ENCODE data around the gene OR7A5.

Gene OR7A5

DNA sequence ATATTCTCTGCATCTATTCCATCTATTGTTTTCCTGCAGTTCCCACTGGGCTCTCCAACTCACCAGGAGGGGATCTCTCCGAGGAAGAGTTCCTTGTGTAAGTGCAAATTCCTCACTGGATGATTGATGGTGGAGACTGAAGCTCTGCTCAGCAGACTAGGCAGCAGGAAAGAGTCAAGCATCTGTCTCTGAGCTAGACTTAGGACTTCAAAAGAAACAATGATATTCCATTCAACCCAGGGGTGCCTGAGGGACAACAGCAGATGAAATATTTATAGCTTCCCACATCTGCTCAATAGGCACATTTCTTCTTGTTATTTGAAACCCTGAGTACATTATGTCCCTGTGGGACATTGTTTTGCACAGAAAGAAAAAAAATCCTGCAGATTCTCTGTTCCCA lies at the start of gene OR7A5, which contains the start of gene OR7C1:
OR7A5 (minus strand) TSS at position 175 of the 400 bp plus-strand sequence. CDS start 6,944 bp downstream, outside the sequence.
OR7C1 (minus strand) TSS at position 175 of the 400 bp plus-strand sequence. CDS start 35,049 bp downstream, outside the sequence.
- no peaks in the 10 kb centered on the region for H3K27me3 ChIP-seq (ENCODE audit: insufficient read depth, low read length)
- no peak within 1 kb of the TSS for H3K4me3 ChIP-seq (ENCODE audit: low read length)
- peaks cover 8% of the 10 kb centered on the region; the same call in 1 of the 2 replicates for H3K4me1 ChIP-seq (ENCODE audit: insufficient read depth, low read length)
- no peak within 1 kb of the TSS for H3K27ac ChIP-seq (ENCODE audit: low read length)
- H3K9ac ChIP-seq (ENCODE audit: low read depth, low read length): no peak within 1 kb of the TSS
- H3K36me3 ChIP-seq (ENCODE audit: insufficient read depth, low read depth, low read length): no peaks in the 10 kb centered on the region
- 0 out of 2 replicates have a peak, but pooled peaks cover 3% of the 10 kb centered on the region for H3K9me3 ChIP-seq (ENCODE audit: insufficient read depth, low read depth, low read length)

DNA sequence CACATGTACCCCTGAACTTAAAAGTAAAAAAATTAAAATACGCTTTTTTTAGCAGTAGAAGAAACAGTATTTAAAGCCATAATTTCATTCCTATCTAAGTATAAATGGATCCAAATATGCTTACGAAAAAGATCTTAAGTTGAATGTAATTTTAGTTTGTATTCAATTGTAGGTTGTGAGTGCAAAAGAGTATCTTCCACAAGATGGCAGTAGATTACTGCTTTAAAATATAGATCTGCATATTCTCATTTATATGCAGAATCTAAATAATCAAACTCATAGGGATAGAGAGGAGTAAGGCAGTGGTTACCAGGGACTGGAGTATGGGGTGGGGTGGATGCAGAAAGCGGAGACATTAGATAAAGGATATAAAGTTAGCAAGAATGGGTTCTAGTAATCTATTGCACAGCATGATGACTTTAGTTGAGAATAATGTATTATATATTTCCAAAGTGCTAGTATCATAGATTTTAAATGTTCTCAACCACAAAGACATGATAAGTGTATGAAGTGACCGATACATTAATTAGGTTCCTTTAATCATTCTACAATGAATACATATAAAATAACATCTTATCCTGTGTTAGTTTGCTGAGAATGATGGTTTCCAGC lies 36.7 kb upstream of the OR7A5 start:
- Histone ChIP-seq H3K4me1 (ENCODE audit: insufficient read depth, low read length) (no peaks in the 10 kb centered on the region), H3K27me3 (ENCODE audit: insufficient read depth, low read length) (no peaks in the 10 kb centered on the region), H3K4me3 (ENCODE audit: low read length) (no peak overlapping the region), H3K9me3 (ENCODE audit: insufficient read depth, low read depth, low read length) (peaks cover 12% of the 10 kb centered on the region), H3K27ac (ENCODE audit: low read length) (no peak overlapping the region), H3K36me3 (ENCODE audit: insufficient read depth, low read depth, low read length) (no peaks in the 10 kb centered on the region), H3K9ac (ENCODE audit: low read depth, low read length) (no peak overlapping the region)

DNA sequence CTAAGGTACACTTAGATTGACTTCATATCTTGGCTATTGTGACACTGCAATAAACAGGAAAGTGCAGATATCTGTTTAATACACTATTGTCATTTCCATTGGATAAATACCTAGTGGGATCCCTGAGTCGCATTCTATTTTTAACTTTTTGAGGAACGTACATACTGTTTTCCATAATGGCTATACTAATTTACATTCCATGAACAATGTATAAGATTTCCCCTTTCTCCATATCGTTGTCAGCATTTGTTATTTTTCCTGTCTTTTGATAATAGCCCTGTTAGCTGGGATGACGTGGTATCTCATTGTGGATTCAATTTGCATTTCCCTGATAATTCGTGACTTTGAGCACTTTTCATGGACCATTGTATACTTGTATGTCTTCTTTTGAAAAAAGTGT lies 33.5 kb upstream of the OR7A5 start:
- Histone ChIP-seq H3K27ac (ENCODE audit: low read length) (no peak overlapping the region), H3K4me1 (ENCODE audit: insufficient read depth, low read length) (no peaks in the 10 kb centered on the region), H3K9me3 (ENCODE audit: insufficient read depth, low read depth, low read length) (peaks cover 14% of the 10 kb centered on the region), H3K27me3 (ENCODE audit: insufficient read depth, low read length) (no peaks in the 10 kb centered on the region), H3K4me3 (ENCODE audit: low read length) (no peak overlapping the region), H3K9ac (ENCODE audit: low read depth, low read length) (no peak overlapping the region), H3K36me3 (ENCODE audit: insufficient read depth, low read depth, low read length) (no peaks in the 10 kb centered on the region)

DNA sequence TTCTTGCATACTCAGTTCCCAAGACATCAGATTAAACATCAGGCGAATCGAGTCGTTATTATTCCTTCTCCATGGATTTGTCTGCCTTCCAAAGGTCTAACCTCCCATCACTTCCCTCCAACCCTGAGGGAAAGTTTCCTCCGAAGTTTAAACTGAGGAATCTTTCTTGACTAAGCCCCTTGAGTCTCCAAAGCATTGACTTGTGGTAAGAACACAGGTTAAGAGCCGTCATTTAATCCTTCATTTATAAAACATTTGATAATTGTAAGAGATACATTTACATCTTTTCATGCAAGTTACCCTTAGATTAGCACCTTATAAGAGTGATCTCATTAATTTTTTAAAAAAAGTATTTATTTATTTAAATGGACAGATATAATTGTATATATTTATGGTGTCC lies 13.8 kb upstream of the OR7A5 start, which contains the start of gene OR7A10:
OR7A10 (minus strand) TSS at position 101 of the 400 bp plus-strand sequence. CDS start 7,045 bp downstream, outside the sequence.
- no peak within 1 kb of the TSS for H3K9ac ChIP-seq (ENCODE audit: low read depth, low read length)
- 0 out of 2 replicates have a peak, but pooled peaks cover 6% of the 10 kb centered on the region for H3K27me3 ChIP-seq (ENCODE audit: insufficient read depth, low read length)
- no peak within 1 kb of the TSS for H3K4me3 ChIP-seq (ENCODE audit: low read length)
- H3K9me3 ChIP-seq (ENCODE audit: insufficient read depth, low read depth, low read length): peaks cover 4% of the 10 kb centered on the region; the same call in 1 of the 2 replicates
- H3K27ac ChIP-seq (ENCODE audit: low read length): no peak within 1 kb of the TSS
- no peaks in the 10 kb centered on the region for H3K4me1 ChIP-seq (ENCODE audit: insufficient read depth, low read length)
- H3K36me3 ChIP-seq (ENCODE audit: insufficient read depth, low read depth, low read length): no peaks in the 10 kb centered on the region

DNA sequence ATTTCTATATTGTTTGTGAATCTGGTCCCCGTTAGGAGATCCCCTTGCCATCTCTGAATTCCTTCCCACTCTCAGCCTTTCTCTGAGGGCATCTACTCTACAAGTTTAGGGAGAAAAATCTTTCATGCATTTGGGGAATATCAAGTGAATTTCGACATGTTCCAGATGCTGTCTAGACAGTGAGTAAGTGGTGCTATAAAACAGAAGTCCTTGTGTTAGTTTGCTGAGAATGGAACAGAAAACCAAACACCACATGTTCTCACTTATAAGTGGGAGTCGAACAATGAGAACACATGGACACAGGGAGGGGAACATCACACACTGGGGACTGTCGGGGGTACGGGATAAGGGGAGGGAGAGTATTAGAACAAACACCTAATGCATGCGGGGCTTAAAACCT lies 8.6 kb upstream of the OR7A5 start:
- H3K27me3 ChIP-seq (ENCODE audit: insufficient read depth, low read length): 0 out of 2 replicates have a peak, but pooled peaks cover 5% of the 10 kb centered on the region
- H3K36me3 ChIP-seq (ENCODE audit: insufficient read depth, low read depth, low read length): no peaks in the 10 kb centered on the region
- H3K4me3 ChIP-seq (ENCODE audit: low read length): no peak overlapping the region
- H3K9ac ChIP-seq (ENCODE audit: low read depth, low read length): no peak overlapping the region
- H3K9me3 ChIP-seq (ENCODE audit: insufficient read depth, low read depth, low read length): peaks cover 8% of the 10 kb centered on the region; the same call in 1 of the 2 replicates
- H3K27ac ChIP-seq (ENCODE audit: low read length): no peak overlapping the region
- H3K4me1 ChIP-seq (ENCODE audit: insufficient read depth, low read length): no peaks in the 10 kb centered on the region

DNA sequence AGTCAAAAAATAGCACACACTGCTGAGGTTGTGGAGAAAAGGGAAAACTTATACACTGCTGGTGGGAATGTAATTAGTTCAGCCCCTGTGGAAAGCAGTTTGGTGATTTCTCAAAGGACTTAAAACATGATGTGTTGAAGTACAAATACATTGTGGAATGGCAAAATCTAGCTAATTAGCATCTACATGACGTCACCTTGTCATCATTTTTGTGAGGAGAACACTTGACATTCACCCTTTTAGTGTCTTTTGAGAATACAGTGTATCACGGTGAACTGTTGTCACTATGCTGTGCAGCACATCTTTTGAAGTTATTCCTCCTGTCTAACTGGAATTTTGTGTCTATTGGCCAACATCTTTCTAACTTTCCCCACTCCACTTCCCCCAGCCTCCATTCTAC lies 8.2 kb upstream of the OR7A5 start:
- Histone ChIP-seq H3K9me3 (ENCODE audit: insufficient read depth, low read depth, low read length) (peaks cover 8% of the 10 kb centered on the region; the same call in 1 of the 2 replicates), H3K27me3 (ENCODE audit: insufficient read depth, low read length) (0 out of 2 replicates have a peak, but pooled peaks cover 1% of the 10 kb centered on the region)

DNA sequence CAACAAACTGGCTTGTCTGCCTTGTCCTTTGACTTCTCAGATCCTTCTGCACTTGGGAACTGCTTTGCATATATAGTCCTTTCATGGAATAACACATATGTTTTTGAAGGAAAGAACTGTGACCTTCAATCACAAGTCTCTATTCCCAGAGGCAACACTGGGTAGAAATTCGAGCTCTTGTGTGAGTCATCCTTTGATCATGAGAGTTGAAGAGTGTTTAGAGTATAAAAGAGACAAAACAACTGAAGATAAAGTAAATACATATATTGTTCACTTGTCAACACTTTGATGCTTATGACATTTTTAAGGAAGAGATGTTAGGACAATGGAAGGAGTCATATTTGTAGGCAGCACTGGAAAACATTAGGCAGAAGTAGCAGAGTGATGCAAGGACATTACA lies 5.2 kb upstream of the OR7A5 start:
- no peak overlapping the region for H3K4me3 ChIP-seq (ENCODE audit: low read length)
- H3K4me1 ChIP-seq (ENCODE audit: insufficient read depth, low read length): peaks cover 2% of the 10 kb centered on the region; the same call in 1 of the 2 replicates
- H3K27me3 ChIP-seq (ENCODE audit: insufficient read depth, low read length): no peaks in the 10 kb centered on the region
- no peaks in the 10 kb centered on the region for H3K36me3 ChIP-seq (ENCODE audit: insufficient read depth, low read depth, low read length)
- H3K9me3 ChIP-seq (ENCODE audit: insufficient read depth, low read depth, low read length): peaks cover 8% of the 10 kb centered on the region; the same call in 1 of the 2 replicates
- no peak overlapping the region for H3K27ac ChIP-seq (ENCODE audit: low read length)
- no peak overlapping the region for H3K9ac ChIP-seq (ENCODE audit: low read depth, low read length)

More for the DNA sequence above, 8.2 kb upstream of the OR7A5 start:
- Histone ChIP-seq H3K27ac (ENCODE audit: low read length) (no peak overlapping the region), H3K36me3 (ENCODE audit: insufficient read depth, low read depth, low read length) (no peaks in the 10 kb centered on the region), H3K4me1 (ENCODE audit: insufficient read depth, low read length) (no peaks in the 10 kb centered on the region), H3K4me3 (ENCODE audit: low read length) (no peak overlapping the region), H3K9ac (ENCODE audit: low read depth, low read length) (no peak overlapping the region)

DNA sequence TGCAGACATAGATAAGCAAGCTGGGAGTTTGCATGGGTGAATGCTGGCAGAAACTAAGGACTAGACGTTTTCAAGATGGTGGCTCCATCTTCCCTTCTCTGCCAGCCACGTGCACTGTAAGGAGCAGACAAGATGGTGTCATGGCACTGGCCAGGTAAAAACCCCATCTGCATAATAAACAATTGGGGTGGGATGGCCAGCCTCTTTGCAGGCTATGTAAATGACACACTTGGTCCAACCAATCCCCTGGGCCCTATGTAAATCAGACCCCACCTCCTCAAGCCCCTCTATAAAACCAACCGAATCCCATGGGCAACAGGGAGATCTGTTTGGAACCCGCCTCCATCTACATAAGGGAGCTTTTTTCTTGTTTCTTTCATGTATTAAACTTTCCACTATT lies 2.4 kb upstream of the OR7A5 start:
- no peak overlapping the region for H3K4me3 ChIP-seq (ENCODE audit: low read length)
- no peak overlapping the region for H3K9ac ChIP-seq (ENCODE audit: low read depth, low read length)
- H3K27ac ChIP-seq (ENCODE audit: low read length): no peak overlapping the region
- H3K36me3 ChIP-seq (ENCODE audit: insufficient read depth, low read depth, low read length): no peaks in the 10 kb centered on the region
- H3K27me3 ChIP-seq (ENCODE audit: insufficient read depth, low read length): no peaks in the 10 kb centered on the region
- H3K9me3 ChIP-seq (ENCODE audit: insufficient read depth, low read depth, low read length): no peaks in the 10 kb centered on the region
- peaks cover 8% of the 10 kb centered on the region; the same call in 1 of the 2 replicates for H3K4me1 ChIP-seq (ENCODE audit: insufficient read depth, low read length)

DNA sequence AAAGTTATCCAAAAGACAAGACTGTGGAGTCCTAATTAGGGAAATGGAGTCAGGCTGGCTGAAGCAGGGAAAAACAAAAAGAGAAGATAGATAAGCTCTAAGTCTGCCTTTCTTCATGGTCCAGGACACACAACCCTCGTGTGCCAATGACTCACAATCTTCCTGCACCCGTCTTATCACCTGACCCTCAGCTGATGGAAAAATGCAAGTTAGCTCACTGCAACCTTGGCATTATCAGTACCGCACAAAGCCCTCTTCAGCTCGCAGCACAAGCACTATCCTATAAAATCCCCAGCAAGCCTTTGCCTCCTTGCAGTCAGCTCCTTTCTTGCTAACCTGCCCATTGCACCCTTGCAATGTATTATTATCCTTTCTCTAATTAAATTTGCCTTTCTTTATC lies 4.3 kb downstream of the OR7A5 start:
- Histone ChIP-seq H3K9me3 (ENCODE audit: insufficient read depth, low read depth, low read length) (0 out of 2 replicates have a peak, but pooled peaks cover 3% of the 10 kb centered on the region), H3K36me3 (ENCODE audit: insufficient read depth, low read depth, low read length) (no peaks in the 10 kb centered on the region), H3K27me3 (ENCODE audit: insufficient read depth, low read length) (no peaks in the 10 kb centered on the region; the same call in 1 of the 2 replicates), H3K9ac (ENCODE audit: low read depth, low read length) (no peak overlapping the region), H3K4me3 (ENCODE audit: low read length) (no peak overlapping the region), H3K27ac (ENCODE audit: low read length) (no peak overlapping the region), H3K4me1 (ENCODE audit: insufficient read depth, low read length) (peaks cover 8% of the 10 kb centered on the region; the same call in 1 of the 2 replicates)

DNA sequence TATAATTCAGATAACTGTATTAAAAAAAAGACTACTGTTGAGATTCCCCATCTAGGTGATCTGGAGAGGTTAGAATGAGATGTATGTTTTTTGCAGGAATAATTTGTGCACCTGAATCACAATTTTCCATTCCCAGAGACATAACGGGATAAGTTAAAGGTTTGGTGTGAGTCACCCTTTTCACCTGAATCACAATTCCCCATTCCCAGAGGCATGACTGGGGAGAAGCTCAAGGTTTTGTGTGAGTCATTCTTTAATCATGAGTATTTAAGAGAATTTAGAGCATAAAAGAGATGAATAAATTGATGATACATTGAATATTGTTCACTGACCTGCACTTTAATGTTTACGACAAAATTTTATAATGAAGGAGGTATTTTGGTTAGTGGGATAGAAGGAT lies 9.0 kb downstream of the OR7A5 start:
- Histone ChIP-seq H3K4me1 (ENCODE audit: insufficient read depth, low read length) (no peaks in the 10 kb centered on the region), H3K9ac (ENCODE audit: low read depth, low read length) (no peak overlapping the region), H3K27ac (ENCODE audit: low read length) (no peak overlapping the region), H3K4me3 (ENCODE audit: low read length) (no peak overlapping the region), H3K36me3 (ENCODE audit: insufficient read depth, low read depth, low read length) (no peaks in the 10 kb centered on the region), H3K9me3 (ENCODE audit: insufficient read depth, low read depth, low read length) (peaks cover 9% of the 10 kb centered on the region; the same call in 1 of the 2 replicates), H3K27me3 (ENCODE audit: insufficient read depth, low read length) (no peaks in the 10 kb centered on the region; the same call in 1 of the 2 replicates)

DNA sequence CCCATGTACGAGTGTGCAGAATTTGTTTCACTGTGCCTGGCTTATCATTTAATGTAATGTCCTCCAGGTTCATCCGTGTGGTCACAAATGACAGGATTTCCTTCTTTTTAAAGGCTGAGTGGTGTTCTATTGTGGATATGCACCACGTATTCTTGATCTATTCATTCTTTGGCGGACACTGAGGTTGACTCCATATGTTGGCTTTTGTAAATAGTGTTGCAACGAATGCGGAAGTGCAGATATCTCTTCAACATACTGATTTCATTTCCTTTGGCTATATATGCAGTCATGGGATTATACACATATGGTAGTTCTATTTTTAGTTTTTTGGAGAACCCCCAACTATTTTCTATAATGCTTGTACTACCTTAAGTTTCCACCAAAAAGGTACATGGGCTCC lies 13.0 kb downstream of the OR7A5 start:
- H3K27ac ChIP-seq (ENCODE audit: low read length): no peak overlapping the region
- no peaks in the 10 kb centered on the region for H3K4me1 ChIP-seq (ENCODE audit: insufficient read depth, low read length)
- no peak overlapping the region for H3K9ac ChIP-seq (ENCODE audit: low read depth, low read length)
- H3K27me3 ChIP-seq (ENCODE audit: insufficient read depth, low read length): no peaks in the 10 kb centered on the region; the same call in 1 of the 2 replicates
- no peaks in the 10 kb centered on the region for H3K36me3 ChIP-seq (ENCODE audit: insufficient read depth, low read depth, low read length)
- H3K4me3 ChIP-seq (ENCODE audit: low read length): no peak overlapping the region
- H3K9me3 ChIP-seq (ENCODE audit: insufficient read depth, low read depth, low read length): peaks cover 6% of the 10 kb centered on the region; the same call in 1 of the 2 replicates

DNA sequence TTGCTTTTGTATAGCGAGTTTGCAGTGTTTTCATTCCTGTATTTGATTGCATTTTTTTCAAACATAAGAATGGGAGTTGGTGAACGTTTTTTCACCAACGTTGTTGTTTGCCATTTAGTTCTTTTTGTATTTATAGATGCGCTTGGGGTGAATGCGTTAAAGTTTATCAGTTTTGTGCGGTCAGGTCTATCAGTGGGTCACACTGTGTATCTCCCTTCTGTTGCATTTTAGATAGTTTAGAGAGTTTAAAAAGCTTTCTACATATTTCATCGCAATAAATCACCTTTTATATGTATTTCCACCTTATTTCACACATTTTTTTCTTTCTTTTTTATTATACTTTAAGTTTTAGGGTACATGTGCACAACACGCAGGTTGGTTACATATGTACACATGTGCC lies 16.4 kb downstream of the OR7A5 start:
- H3K27ac ChIP-seq (ENCODE audit: low read length): no peak overlapping the region
- H3K9ac ChIP-seq (ENCODE audit: low read depth, low read length): no peak overlapping the region
- no peaks in the 10 kb centered on the region for H3K27me3 ChIP-seq (ENCODE audit: insufficient read depth, low read length)
- no peak overlapping the region for H3K4me3 ChIP-seq (ENCODE audit: low read length)
- no peaks in the 10 kb centered on the region; the same call in 1 of the 2 replicates for H3K9me3 ChIP-seq (ENCODE audit: insufficient read depth, low read depth, low read length)
- no peaks in the 10 kb centered on the region for H3K36me3 ChIP-seq (ENCODE audit: insufficient read depth, low read depth, low read length)
- H3K4me1 ChIP-seq (ENCODE audit: insufficient read depth, low read length): no peaks in the 10 kb centered on the region

All from iPS-20b (cell line).